Osteocyte (in vitro differentiated cells): ENCODE measurements around the gene TMEM92. TPM values are rescaled to one million over a fixed set of nuclear protein-coding genes. Genes with fewer than 3 reads are reported as not detected.

Source experiments
- DNase-seq: peaks from one replicate; pipeline ENCODE4 v3.0.0; 2021; ENCODE audit warnings: mixed read lengths; ENCODE audit not compliant: unreplicated experiment; ENCODE audit errors: extremely low spot score
- H3K27ac Mint-ChIP-seq: one replicate; pipeline ENCODE4 v1.8.0; 2021; ENCODE audit warnings: mild to moderate bottlenecking, mixed read lengths; ENCODE audit not compliant: unreplicated experiment
- H3K27me3 Mint-ChIP-seq: one replicate; pipeline ENCODE4 v1.8.0; 2021; ENCODE audit warnings: mixed read lengths; ENCODE audit not compliant: unreplicated experiment
- H3K36me3 Mint-ChIP-seq: one replicate; pipeline ENCODE4 v1.8.0; 2021; ENCODE audit warnings: mixed read lengths; ENCODE audit not compliant: unreplicated experiment
- H3K4me1 Mint-ChIP-seq: one replicate; pipeline ENCODE4 v1.8.0; 2021; ENCODE audit warnings: mixed read lengths; ENCODE audit not compliant: unreplicated experiment
- H3K4me3 Mint-ChIP-seq: one replicate; pipeline ENCODE4 v1.8.0; 2021; ENCODE audit warnings: mild to moderate bottlenecking, moderate library complexity, mixed read lengths; ENCODE audit not compliant: unreplicated experiment
- H3K9me3 Mint-ChIP-seq: one replicate; pipeline ENCODE4 v1.8.0; 2021; ENCODE audit warnings: mixed read lengths; ENCODE audit not compliant: unreplicated experiment
- total RNA-seq: library from RNA; stranded (reverse); gene quantifications from 2 replicates; pipeline ENCODE4 v1.2.1, GENCODE V29; 2021
- TF ChIP-seq, protein P1 (sequence below): fragments of 200-600 bp; sonication (generic); IDR thresholded peaks from 2 replicates; pipeline ENCODE4 v1.5.0; 2021; ENCODE audit warnings: antibody characterized with exemption, mild to moderate bottlenecking, moderate library complexity

TMEM92 gene
- total RNA-seq, 1 donor from 2014 or later: 4.3 TPM

DNA sequence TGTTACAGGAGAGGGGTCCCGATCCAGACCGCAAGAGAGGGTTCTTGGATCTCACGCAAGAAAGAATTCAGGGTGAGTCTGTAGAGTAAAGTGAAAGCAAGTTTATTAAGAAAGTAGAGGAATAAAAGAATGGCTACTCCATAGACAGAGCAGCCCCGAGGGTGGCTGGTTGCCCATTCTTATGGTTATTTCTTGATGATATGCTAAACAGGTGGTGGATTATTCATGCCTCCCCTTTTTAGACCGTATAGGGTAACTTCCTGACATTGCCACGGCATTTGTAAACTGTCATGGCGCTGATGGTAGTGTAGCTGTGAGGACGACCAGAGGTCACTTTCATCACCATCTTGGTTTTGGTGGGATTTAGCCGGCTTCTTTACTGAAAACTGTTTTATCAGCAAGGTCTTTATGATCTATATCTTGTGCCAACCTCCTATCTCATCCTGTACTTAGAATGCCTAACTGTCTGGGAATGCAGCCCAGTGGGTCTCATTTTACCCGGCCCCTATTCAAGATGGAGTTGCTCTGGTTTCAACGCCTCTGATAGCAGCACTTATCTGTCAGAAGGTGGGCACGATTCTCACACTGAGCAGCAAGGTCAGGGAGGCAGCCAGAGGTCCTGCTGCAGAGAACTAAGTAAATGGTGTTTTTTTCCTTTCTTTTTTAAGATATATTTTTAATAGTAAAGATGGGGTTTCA lies 45.2 kb downstream of the TMEM92 start:
- H3K27ac Mint-ChIP-seq: no peak overlapping the region
- no peaks in the 10 kb centered on the region for H3K4me1 Mint-ChIP-seq
- TF ChIP-seq, protein P1, sequence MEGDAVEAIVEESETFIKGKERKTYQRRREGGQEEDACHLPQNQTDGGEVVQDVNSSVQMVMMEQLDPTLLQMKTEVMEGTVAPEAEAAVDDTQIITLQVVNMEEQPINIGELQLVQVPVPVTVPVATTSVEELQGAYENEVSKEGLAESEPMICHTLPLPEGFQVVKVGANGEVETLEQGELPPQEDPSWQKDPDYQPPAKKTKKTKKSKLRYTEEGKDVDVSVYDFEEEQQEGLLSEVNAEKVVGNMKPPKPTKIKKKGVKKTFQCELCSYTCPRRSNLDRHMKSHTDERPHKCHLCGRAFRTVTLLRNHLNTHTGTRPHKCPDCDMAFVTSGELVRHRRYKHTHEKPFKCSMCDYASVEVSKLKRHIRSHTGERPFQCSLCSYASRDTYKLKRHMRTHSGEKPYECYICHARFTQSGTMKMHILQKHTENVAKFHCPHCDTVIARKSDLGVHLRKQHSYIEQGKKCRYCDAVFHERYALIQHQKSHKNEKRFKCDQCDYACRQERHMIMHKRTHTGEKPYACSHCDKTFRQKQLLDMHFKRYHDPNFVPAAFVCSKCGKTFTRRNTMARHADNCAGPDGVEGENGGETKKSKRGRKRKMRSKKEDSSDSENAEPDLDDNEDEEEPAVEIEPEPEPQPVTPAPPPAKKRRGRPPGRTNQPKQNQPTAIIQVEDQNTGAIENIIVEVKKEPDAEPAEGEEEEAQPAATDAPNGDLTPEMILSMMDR: no peak
- no peaks in the 10 kb centered on the region for H3K36me3 Mint-ChIP-seq
- no peak for DNase-seq
- H3K9me3 Mint-ChIP-seq: no peaks in the 10 kb centered on the region
- H3K27me3 Mint-ChIP-seq: peaks cover 3% of the 10 kb centered on the region
- H3K4me3 Mint-ChIP-seq: no peak overlapping the region

DNA sequence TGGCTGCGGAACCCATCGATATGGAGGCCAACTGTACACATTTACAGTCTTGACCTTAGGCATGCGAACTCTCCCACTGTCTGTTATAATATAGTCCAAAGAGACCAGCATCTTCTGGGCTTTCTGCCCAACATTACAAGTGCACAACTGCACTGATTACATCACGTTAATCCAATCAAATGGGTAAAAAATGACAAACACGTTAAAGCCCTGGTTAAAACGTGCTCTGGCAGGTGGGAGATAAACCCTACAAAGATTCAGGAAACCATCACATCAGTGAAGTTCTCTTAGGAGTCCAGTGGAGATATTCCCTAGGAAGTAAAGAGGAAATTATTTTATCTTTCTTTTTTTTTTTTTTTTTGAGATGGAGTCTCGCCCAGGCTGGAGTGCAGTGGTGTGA lies 48.0 kb downstream of the TMEM92 start:
- no peaks in the 10 kb centered on the region for H3K36me3 Mint-ChIP-seq
- TF ChIP-seq, protein P1: no peak
- no peak for DNase-seq
- no peaks in the 10 kb centered on the region for H3K4me1 Mint-ChIP-seq
- H3K9me3 Mint-ChIP-seq: no peaks in the 10 kb centered on the region
- no peak overlapping the region for H3K4me3 Mint-ChIP-seq
- no peaks in the 10 kb centered on the region for H3K27me3 Mint-ChIP-seq
- H3K27ac Mint-ChIP-seq: no peak overlapping the region

DNA sequence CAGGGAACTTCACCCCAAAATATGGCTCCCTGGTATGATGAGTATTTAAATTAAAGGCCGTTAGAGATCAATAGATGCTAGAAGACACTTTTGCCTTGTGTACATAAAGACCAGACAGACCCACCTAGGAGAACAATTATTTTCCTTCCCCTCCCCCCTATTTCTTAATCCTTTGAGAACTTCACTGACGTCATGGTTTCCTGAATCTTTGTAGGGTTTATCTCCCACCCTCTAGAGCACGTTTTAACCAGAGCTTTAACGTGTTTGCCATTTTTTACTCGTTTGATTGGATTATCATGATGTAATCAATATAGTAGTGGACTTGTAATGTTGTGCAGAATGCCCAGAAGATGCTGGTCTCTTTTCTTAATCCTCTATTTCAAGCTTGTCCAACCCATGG lies 48.8 kb downstream of the TMEM92 start:
- Mint-ChIP-seq H3K36me3 (no peaks in the 10 kb centered on the region), H3K4me3 (no peak overlapping the region), H3K27ac (no peak overlapping the region), H3K27me3 (no peaks in the 10 kb centered on the region), H3K9me3 (no peaks in the 10 kb centered on the region), H3K4me1 (no peaks in the 10 kb centered on the region)
- DNase-seq: no peak
- TF ChIP-seq, protein P1: no peak

DNA sequence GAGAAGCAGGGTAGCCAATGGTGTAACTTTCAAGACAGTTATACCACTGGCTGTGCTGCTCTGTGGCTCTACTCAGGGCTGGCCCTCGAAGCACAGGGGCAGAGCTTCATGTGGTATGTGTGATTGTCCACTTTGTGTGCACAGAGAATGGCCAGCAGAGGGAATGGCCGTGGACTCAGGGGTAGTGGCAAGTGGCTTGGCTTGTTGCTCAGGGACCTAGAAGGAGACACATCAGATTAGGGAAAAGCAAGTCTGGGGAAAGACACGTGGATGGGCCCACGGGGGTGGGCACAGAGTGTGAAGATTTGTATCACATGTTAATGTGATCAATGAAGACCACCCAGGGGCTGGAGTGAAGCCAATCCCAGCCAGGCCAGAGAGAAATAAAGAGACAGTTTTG lies 51.6 kb downstream of the TMEM92 start:
- DNase-seq: no peak
- Mint-ChIP-seq H3K4me1 (no peaks in the 10 kb centered on the region), H3K9me3 (no peaks in the 10 kb centered on the region), H3K27me3 (no peaks in the 10 kb centered on the region), H3K36me3 (no peaks in the 10 kb centered on the region), H3K27ac (no peak overlapping the region), H3K4me3 (no peak overlapping the region)
- TF ChIP-seq, protein P1: no peak

DNA sequence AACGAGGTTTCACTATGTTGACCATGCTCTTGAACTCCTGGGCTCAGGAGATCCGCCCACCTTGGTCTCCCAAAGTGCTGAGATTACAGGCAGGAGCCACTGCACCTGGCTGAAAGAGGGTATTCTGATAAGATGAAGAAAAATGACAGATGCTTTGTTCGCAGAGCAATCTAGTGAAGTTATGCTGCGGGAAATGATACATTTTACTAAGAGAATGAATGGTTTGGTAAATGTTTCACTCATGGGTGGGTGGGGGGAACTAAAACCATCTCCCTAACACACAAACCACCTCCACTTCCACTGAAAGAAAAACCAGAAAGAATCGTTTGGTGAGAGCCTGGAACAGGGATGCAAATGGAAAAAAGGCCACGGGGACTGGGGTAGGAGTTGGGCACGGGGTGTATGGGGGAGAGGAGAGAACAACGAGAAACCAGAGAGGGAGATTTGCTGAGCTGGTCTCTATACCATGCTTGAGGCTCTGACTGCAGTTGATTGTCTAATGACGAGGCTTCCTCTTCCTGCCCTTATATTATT lies 52.6 kb downstream of the TMEM92 start:
- DNase-seq: no peak
- Mint-ChIP-seq H3K4me3 (no peak overlapping the region), H3K27me3 (no peaks in the 10 kb centered on the region), H3K4me1 (no peaks in the 10 kb centered on the region), H3K27ac (no peak overlapping the region), H3K36me3 (no peaks in the 10 kb centered on the region), H3K9me3 (no peaks in the 10 kb centered on the region)
- TF ChIP-seq, protein P1: no peak
